B cell (primary cell): ENCODE measurements around the gene APOD.
"Not testable (repeated sequence)": the region's sequence is repeated elsewhere in the genome, so short reads cannot be mapped to it uniquely, and the experiment has no call there.

Source experiments
- EZH2 ChIP-seq: IDR thresholded peaks from 2 replicates; pipeline ENCODE4 v1.6.1; 2012; ENCODE audit warnings: borderline replicate concordance, low read depth, mild to moderate bottlenecking, moderate library complexity, low read length; ENCODE audit not compliant: insufficient read depth, poor library complexity, severe bottlenecking
- TF ChIP-seq, protein P1 (sequence below): fragments of 200-600 bp; IDR thresholded peaks from one replicate; pipeline ENCODE4 v1.8.0; 2022; ENCODE audit warnings: antibody characterized with exemption, mild to moderate bottlenecking

DNA sequence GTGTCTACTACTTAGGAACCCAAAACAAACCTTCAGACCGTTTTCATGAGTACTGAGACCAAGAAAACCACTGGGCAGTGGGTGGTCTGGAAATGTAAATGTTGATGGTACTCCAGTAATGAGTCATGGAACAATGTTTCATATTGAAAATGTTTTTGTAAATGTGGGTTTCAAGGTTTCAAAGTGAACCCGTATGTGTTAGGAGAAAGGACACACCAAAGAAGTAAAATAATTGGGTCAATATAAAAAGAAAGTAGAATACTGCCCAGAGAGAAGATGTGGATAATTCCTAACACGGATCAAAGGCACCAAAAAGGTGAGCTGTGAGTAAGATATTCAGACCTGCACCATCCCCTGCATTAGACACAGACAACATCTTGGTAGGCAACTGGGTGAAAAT lies 49.6 kb upstream of the APOD start:
- not testable (repeated sequence) for TF ChIP-seq EZH2
- TF ChIP-seq, protein P1, sequence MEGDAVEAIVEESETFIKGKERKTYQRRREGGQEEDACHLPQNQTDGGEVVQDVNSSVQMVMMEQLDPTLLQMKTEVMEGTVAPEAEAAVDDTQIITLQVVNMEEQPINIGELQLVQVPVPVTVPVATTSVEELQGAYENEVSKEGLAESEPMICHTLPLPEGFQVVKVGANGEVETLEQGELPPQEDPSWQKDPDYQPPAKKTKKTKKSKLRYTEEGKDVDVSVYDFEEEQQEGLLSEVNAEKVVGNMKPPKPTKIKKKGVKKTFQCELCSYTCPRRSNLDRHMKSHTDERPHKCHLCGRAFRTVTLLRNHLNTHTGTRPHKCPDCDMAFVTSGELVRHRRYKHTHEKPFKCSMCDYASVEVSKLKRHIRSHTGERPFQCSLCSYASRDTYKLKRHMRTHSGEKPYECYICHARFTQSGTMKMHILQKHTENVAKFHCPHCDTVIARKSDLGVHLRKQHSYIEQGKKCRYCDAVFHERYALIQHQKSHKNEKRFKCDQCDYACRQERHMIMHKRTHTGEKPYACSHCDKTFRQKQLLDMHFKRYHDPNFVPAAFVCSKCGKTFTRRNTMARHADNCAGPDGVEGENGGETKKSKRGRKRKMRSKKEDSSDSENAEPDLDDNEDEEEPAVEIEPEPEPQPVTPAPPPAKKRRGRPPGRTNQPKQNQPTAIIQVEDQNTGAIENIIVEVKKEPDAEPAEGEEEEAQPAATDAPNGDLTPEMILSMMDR, result not testable (repeated sequence)
